GM12878 (cell line): ENCODE data around the gene P2RX7.

Experiments
- BACH1 ChIP-seq: fragments of 450-650 bp; IDR thresholded peaks from 2 replicates; pipeline ENCODE4 v1.6.1; 2017; ENCODE audit warnings: mild to moderate bottlenecking, borderline replicate concordance
- CTCF ChIP-seq, 3 experiments: IDR thresholded peaks in 2 of 3; conservative IDR thresholded peaks in 1 of 3; 2 replicates each; pipeline ENCODE4 v1.5.1; 2011; ENCODE audit warnings: low read depth in 3 of 3, low read length in 3 of 3, mild to moderate bottlenecking in 3 of 3, control low read depth in 2 of 3, moderate library complexity in 2 of 3, inconsistent platforms in 1 of 3, mixed read lengths in 1 of 3; ENCODE audit not compliant: control insufficient read depth in 2 of 3, insufficient read depth in 1 of 3; ENCODE audit errors: extremely low read depth in 1 of 3
- EP300 ChIP-seq, 2 experiments: fragments of 150-350 bp in 1 of 2; IDR thresholded peaks; 2 replicates each; pipeline ENCODE4 v1.6.1; 2011 to 2012; ENCODE audit warnings: low read depth in 2 of 2, low read length in 2 of 2, borderline replicate concordance in 1 of 2, improper control_type of control experiment in 1 of 2, inconsistent platforms in 1 of 2; ENCODE audit not compliant: control insufficient read depth in 1 of 2
- NR2C2 ChIP-seq: IDR thresholded peaks from 2 replicates; pipeline ENCODE4 v1.6.1; 2011; ENCODE audit warnings: borderline replicate concordance, low read depth; ENCODE audit not compliant: control insufficient read depth, insufficient read length
- POLR2A ChIP-seq: IDR thresholded peaks from 2 replicates; pipeline ENCODE4 v1.6.1; 2011; ENCODE audit warnings: low read depth, mild to moderate bottlenecking, low read length
- TARDBP ChIP-seq: IDR thresholded peaks from 2 replicates; pipeline ENCODE4 v1.6.1; 2016; ENCODE audit warnings: borderline replicate concordance
- ZSCAN29 ChIP-seq: fragments of 450-650 bp; IDR thresholded peaks from 2 replicates; pipeline ENCODE4 v1.6.1; 2017; ENCODE audit warnings: mild to moderate bottlenecking, moderate library complexity

DNA sequence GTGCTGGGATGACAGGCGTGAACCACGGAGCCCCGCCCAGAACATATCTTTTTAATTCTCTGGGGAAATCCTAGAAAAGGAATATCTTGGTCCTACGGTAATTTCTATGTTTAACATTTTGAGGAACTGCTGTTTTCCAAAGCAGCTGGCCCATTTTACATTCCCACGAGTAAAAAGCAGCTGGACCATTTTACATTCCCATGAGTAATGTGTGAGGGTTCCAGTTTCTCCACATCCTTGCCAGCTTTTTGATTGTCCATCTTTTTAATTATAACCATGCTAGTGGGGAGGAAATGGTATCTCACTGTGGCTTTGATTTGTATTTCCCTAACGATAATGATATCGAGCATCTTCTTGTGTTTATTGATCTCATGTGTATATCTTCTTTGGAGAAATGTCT, 72.8 kb downstream of the P2RX7 start:
- TF ChIP-seq CTCF (IDR thresholded peaks at IDR 0.05 in 2 of 3, conservative IDR thresholded peaks at IDR 0.05 in 1 of 3; ENCODE audit: control insufficient read depth in 2 of 3, extremely low read depth in 1 of 3, insufficient read depth in 1 of 3, low read depth in 3 of 3, low read length in 3 of 3) (no peak), NR2C2 (no peak), POLR2A (no peak), TARDBP (no peak), EP300 (IDR thresholded peaks at IDR 0.05; ENCODE audit: borderline replicate concordance in 1 of 2, control insufficient read depth in 1 of 2, low read depth in 2 of 2, low read length in 2 of 2) (no peak), ZSCAN29 (no peak), BACH1 (no peak)
